HEK293T (cell line): ENCODE measurements around the gene MRPS31.
"Not testable (repeated sequence)": the region's sequence is repeated elsewhere in the genome, so short reads cannot be mapped to it uniquely, and the experiment has no call there.

Experiments
- CTCF ChIA-PET: fragments of 350-600 bp; formaldehyde crosslinking; extraction: SDS; loops from one replicate; lab custom pipeline; 2021; ENCODE audit warnings: antibody characterized with exemption, inconsistent platforms; lab: Yijun Ruan, JAX
- POLR2A ChIA-PET: fragments of 350-600 bp; formaldehyde crosslinking; extraction: SDS; loops from one replicate; lab custom pipeline; 2020; ENCODE audit warnings: antibody characterized with exemption, inconsistent platforms; lab: Yijun Ruan, JAX
- DNase-seq: peaks from one replicate; pipeline ENCODE4 v3.0.0; 2012; ENCODE audit warnings: mixed read lengths; ENCODE audit errors: extremely low spot score
- ARNT ChIP-seq: fragments of 450-650 bp; IDR thresholded peaks from 2 replicates; pipeline ENCODE4 v1.6.1; 2017; ENCODE audit warnings: mild to moderate bottlenecking
- BHLHE40 ChIP-seq: fragments of 450-650 bp; IDR thresholded peaks from 2 replicates; pipeline ENCODE4 v1.6.1; 2016; ENCODE audit warnings: mild to moderate bottlenecking, moderate library complexity, borderline replicate concordance
- CTBP1 ChIP-seq: fragments of 450-650 bp; IDR thresholded peaks from 2 replicates; pipeline ENCODE4 v1.6.1; 2016; ENCODE audit warnings: borderline replicate concordance
- ELF4 ChIP-seq: fragments of 450-650 bp; IDR thresholded peaks from 2 replicates; pipeline ENCODE4 v1.6.1; 2017; ENCODE audit warnings: antibody characterized with exemption
- FOXA1 ChIP-seq: fragments of 450-650 bp; IDR thresholded peaks from 2 replicates; pipeline ENCODE4 v1.6.1; 2016; ENCODE audit warnings: mild to moderate bottlenecking
- FOXK2 ChIP-seq: fragments of 450-650 bp; IDR thresholded peaks from 2 replicates; pipeline ENCODE4 v1.6.1; 2016; ENCODE audit warnings: mild to moderate bottlenecking
- FOXM1 ChIP-seq: fragments of 450-650 bp; IDR thresholded peaks from 2 replicates; pipeline ENCODE4 v1.6.1; 2017; ENCODE audit warnings: mild to moderate bottlenecking, borderline replicate concordance
- HDGF ChIP-seq: fragments of 450-650 bp; IDR thresholded peaks from 2 replicates; pipeline ENCODE4 v1.6.1; 2017; ENCODE audit warnings: antibody characterized with exemption, borderline replicate concordance
- L3MBTL2 ChIP-seq: fragments of 450-650 bp; conservative IDR thresholded peaks from 2 replicates; pipeline ENCODE4 v1.6.1; 2016; ENCODE audit warnings: mild to moderate bottlenecking
- LEF1 ChIP-seq: fragments of 450-650 bp; IDR thresholded peaks from 2 replicates; pipeline ENCODE4 v1.6.1; 2017; ENCODE audit warnings: mild to moderate bottlenecking, borderline replicate concordance
- NFRKB ChIP-seq: fragments of 450-650 bp; IDR thresholded peaks from 2 replicates; pipeline ENCODE4 v1.6.1; 2016; ENCODE audit warnings: mild to moderate bottlenecking, moderate library complexity
- SP1 ChIP-seq: fragments of 450-650 bp; IDR thresholded peaks from 2 replicates; pipeline ENCODE4 v1.6.1; 2017
- SUZ12 ChIP-seq: fragments of 450-650 bp; IDR thresholded peaks from 2 replicates; pipeline ENCODE4 v1.6.1; 2016; ENCODE audit warnings: mild to moderate bottlenecking
- TARDBP ChIP-seq: fragments of 450-650 bp; IDR thresholded peaks from 2 replicates; pipeline ENCODE4 v1.6.1; 2016
- ZNF384 ChIP-seq: fragments of 450-650 bp; IDR thresholded peaks from 2 replicates; pipeline ENCODE4 v1.6.1; 2016
- TF ChIP-seq, protein P1 (sequence below): fragments of 450-650 bp; IDR thresholded peaks from 2 replicates; pipeline ENCODE4 v1.6.1; 2016

The MRPS31 gene

DNA sequence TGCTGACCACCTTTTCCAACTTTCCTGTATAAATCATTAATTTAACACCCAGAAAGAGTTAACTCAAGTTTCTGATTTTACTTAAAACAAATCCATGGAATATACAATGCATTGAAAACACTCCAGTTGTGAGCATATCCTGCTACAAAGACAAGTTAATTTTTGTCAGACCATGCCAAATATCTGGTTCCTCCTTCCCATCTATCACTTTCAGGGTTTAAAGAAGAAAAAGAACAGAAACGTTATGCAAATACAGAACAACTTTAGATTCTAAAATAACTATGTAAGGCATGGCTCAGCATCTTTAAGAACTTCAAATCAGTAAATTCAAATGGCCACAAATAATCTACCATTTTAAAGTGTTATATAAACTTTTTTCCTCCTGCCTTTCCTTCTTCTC, 14.9 kb downstream of the MRPS31 start:
- no peak for DNase-seq
- ChIA-PET POLR2A (no interaction called here), CTCF (no interaction called here)
- TF ChIP-seq HDGF: no peak
- TF ChIP-seq FOXA1: no peak
- TF ChIP-seq FOXK2: no peak
- TF ChIP-seq, protein P1, sequence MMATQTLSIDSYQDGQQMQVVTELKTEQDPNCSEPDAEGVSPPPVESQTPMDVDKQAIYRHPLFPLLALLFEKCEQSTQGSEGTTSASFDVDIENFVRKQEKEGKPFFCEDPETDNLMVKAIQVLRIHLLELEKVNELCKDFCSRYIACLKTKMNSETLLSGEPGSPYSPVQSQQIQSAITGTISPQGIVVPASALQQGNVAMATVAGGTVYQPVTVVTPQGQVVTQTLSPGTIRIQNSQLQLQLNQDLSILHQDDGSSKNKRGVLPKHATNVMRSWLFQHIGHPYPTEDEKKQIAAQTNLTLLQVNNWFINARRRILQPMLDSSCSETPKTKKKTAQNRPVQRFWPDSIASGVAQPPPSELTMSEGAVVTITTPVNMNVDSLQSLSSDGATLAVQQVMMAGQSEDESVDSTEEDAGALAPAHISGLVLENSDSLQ: no peak
- TF ChIP-seq ARNT: no peak
- TF ChIP-seq BHLHE40: no peak
- no peak for TF ChIP-seq SUZ12
- TF ChIP-seq ZNF384: no peak
- TF ChIP-seq TARDBP: no peak
- no peak for TF ChIP-seq FOXM1
- TF ChIP-seq NFRKB: no peak
- no peak for TF ChIP-seq ELF4
- TF ChIP-seq CTBP1: no peak
- no peak for TF ChIP-seq L3MBTL2

DNA sequence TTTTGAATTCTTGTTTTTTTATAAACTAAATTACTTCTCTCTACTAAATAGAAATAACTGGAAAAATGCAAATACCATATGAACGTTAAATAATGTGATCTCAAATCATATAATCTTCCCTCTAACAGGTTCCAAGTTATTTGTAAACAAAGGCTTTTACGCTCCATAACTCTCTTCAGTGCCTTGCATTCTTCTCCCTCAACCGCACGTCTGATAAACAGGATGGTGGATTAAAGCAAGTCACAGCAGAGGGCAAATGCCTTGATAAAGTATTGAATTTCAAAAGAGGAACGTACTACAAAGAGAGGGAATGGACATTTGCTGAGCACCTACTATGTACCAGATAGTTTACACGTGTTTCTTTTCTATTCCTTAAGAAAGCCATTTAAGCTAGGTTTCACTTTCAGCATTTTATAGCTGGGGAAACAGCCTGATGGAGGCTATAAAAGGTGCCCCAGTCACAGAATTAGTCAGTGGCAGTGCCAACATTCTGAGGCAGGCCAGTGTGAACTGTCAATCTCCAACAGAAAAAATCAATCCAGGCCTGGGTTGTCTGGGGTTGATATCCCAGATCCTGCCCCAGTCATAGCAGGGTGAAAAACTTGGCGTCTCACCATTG, 15.8 kb downstream of the MRPS31 start:
- POLR2A ChIA-PET: no interaction called here

DNA sequence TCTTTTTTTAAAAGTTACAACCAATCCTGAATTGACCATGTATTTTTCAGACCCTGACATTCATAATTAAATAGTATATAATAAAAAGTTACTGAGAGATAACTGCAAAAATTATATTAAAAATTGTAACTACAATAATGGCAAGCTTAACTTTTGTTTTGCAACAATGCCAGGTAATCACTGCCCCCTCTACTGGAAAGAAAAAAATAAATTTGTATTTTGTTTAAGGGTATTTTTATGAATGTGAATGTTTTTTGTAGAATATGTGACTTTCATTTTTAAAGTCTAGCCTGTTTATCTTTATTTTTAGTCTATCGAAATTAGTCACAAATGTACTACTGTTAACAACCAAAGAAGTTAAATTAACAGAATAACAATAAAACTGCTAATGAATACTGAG, 21.7 kb downstream of the MRPS31 start:
- ChIA-PET CTCF (no interaction called here), POLR2A (no interaction called here)
- TF ChIP-seq NFRKB: no peak
- no peak for TF ChIP-seq TARDBP
- TF ChIP-seq L3MBTL2: no peak
- no peak for TF ChIP-seq BHLHE40
- TF ChIP-seq SUZ12: no peak
- no peak for TF ChIP-seq LEF1
- TF ChIP-seq SP1: no peak
- TF ChIP-seq FOXA1: no peak
- TF ChIP-seq ARNT: no peak
- no peak for DNase-seq

More for the DNA sequence above, 15.8 kb downstream of the MRPS31 start:
- TF ChIP-seq NFRKB (no peak), BHLHE40 (no peak), SUZ12 (no peak), L3MBTL2 (no peak), LEF1 (no peak), SP1 (no peak), FOXK2 (no peak), TARDBP (no peak), FOXM1 (no peak), CTBP1 (no peak), FOXA1 (no peak), ARNT (no peak), ELF4 (no peak), HDGF (no peak), ZNF384 (no peak)
- TF ChIP-seq, protein P1: no peak
- DNase-seq: no peak
- CTCF ChIA-PET: no interaction called here

DNA sequence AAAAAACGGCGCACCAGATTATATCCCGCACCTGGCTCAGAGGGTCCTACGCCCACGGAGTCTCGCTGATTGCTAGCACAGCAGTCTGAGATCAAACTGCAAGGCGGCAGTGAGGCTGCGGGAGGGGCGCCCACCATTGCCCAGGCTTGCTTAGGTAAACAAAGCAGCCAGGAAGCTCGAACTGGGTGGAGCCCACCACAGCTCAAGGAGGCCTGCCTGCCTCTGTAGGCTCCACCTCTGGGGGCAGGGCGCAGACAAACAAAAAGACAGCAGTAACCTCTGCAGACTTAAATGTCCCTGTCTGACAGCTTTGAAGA, 35.8 kb downstream of the MRPS31 start:
- CTCF ChIA-PET, DNase-seq, POLR2A ChIA-PET: not testable (repeated sequence)

DNA sequence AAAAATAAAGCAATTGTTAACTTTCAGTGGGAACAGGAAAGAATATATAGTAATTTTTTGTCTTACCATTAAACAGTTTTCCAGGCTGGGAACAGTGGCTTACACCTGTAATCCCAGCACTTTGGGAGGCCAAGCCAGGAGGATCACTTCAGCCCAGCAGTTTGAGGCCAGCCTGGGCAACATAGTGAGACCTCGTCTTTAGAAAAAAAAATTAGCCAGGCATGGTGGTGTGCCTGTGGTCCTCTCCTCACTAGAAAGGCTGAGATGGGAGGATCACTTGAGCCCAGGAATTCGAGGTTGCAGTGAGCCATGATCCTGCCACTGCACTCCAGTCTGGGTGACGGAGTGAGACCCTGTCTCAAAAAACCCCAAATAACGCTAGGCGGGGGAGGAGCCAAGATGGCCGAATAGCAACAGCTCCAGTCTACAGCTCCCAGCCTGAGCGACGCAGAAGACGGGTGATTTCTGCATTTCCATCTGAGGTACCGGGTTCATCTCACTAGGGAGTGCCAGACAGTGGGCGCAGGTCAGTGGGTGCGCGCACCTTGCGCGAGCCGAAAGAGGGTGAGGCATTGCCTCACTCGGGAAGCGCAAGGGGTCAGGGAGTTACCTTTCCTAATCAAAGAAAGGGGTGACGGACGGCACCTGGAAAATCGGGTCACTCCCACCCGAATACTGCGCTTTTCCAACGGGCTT, 36.3 kb downstream of the MRPS31 start:
- POLR2A ChIA-PET, DNase-seq, CTCF ChIA-PET: not testable (repeated sequence)

DNA sequence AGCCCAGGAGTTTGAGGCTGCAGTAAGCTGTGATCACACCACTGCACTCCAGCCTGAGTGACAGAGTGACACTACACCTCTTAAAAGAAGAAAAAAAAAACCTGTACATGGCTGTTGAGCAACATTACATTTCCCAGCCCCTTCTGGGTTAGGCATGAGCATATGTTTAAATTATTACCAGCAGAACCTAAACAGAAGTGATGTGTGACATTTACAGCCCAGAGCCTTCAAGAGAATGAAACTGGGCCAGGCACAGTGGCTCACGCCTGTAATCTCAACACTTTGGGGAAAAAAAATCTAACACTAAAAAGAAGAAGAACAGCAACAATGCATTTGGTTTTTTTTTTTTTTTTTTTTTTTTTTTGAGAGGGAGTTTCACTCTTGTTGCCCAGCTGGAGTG, 38.3 kb downstream of the MRPS31 start:
- no peak for DNase-seq
- POLR2A ChIA-PET: no interaction called here
- CTCF ChIA-PET: no interaction called here
- TF ChIP-seq ELF4 (no peak), ARNT (no peak), BHLHE40 (no peak), ZNF384 (no peak), FOXK2 (no peak), SP1 (no peak), SUZ12 (no peak), NFRKB (no peak)
- TF ChIP-seq, protein P1: no peak

DNA sequence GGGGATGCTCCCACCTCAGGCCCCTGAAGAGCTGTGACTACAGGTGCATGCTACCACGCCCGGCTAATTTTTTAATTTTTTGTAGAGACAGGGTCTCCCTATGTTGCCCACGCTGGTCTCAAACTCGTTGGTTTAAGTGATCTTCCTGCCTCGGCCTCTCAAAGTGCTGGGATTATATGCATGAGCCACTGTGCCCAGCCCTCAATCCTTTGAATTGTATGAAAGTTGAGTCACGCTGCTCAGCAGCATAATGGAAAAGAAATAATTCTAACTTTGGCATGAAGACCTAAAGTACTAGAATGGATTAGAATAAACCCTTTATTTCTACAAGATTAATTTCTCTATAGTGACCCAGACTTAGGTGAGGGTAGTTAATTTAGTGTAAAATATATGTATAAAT, 42.4 kb downstream of the MRPS31 start:
- no peak for TF ChIP-seq ZNF384
- no peak for TF ChIP-seq CTBP1
- TF ChIP-seq TARDBP: no peak
- no peak for TF ChIP-seq HDGF
- no peak for TF ChIP-seq FOXM1
- no peak for TF ChIP-seq NFRKB
- no peak for TF ChIP-seq ARNT
- TF ChIP-seq BHLHE40: no peak
- no peak for TF ChIP-seq FOXA1
- TF ChIP-seq SP1: no peak
- TF ChIP-seq, protein P1: no peak
- TF ChIP-seq FOXK2: no peak
- TF ChIP-seq ELF4: no peak
- TF ChIP-seq L3MBTL2: no peak
- no peak for TF ChIP-seq SUZ12
- no peak for TF ChIP-seq LEF1
- DNase-seq: no peak
- ChIA-PET POLR2A (no interaction called here), CTCF (no interaction called here)

DNA sequence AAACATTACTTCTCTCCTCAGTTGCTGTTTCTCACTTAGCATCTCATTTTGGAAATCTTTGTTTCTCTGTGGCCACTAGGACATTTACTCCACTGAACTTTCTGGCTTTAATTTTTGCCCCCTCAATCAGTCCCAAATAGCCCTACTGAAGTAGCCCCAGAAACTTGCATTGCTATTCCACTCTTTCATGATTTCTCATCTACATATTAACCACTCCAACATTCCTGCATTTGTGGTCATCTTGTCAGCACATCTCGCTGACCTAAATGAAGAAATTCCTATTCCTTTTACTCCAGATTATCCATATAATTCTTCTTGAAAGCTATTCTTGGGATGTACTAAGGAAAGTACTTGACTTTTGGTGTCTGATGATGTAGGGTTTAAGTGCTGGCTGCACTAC, 56.6 kb downstream of the MRPS31 start:
- POLR2A ChIA-PET, CTCF ChIA-PET, DNase-seq: not testable (repeated sequence)
